Measurements from ENCODE around the gene COX14.
A peak's percentile ranks its signal among the peaks of the same experiment; 100 is the strongest.

The COX14 gene

DNA sequence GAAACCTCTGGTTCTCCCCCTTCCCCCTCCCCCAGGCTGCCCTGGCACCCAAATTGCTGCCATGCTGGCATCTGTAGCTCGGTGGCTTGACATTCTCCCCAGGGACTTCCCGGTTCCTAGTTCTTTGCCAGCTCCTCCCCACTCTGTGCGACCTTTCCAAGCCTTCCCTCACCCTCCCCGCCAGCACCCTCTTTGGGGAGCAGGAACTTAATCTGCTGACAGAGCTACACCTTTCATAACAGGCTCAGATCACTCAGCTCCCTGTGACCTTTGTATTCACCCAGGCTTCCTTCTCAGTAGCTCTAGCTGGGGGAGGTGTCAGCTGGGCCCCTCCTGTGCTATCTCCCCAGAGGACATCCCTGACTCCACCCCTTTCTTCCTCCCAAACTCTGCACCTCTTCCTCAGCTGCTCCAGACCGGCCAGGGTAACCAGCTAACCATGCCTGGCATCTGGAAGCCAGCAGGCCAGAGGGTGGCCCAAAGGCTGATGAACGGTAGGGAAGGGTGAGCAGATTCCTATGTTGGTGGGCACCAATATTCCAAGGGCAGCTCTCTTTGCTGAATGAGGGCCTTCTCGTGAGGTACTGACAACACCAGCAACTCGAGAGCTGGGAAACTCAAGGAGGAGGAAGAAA is 1.8 kb upstream of the COX14 start:
- peak overlapping the region; percentile 25; the same call in 1 of the 2 replicates for H3K4me3 ChIP-seq (ENCODE audit: low read length)

DNA sequence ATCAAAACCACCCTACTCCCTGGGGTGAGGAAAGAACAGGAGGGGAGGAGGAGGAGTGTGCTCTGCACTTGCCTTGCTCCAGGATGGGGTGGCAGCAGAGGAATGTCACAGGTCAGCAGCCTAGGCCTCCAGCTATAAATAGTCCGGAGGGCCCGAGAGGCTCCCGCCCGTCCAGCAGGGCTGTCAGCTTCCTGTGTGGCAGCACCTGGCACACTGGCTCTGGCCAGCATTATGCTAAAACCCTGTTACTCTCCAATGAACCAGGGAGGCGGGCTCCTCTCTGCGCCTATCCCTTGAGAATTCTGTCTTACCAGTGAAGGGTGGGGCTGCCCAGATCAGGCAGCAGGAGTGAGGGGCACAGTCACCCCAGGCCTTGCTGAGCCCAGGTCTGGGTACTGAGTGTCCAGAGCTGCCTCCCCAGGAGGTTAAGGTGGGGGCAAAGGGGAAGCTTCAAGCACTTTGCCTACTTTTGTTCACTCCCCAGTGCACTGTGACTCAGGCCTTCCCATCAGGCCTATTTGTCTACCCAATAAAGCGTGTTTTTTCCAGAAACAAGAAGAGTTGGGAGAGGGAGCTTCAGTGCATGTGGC is 1.2 kb upstream of the COX14 start:
- no peak for TF ChIP-seq ZNF274 (IDR thresholded peaks at IDR 0.05; ENCODE audit: low read depth, low read length)
- H3K4me3 ChIP-seq (ENCODE audit: low read length) = peak overlapping the region; percentile 25; the same call in 1 of the 2 replicates

More for the DNA sequence above, 1.8 kb upstream of the COX14 start:
- no peak for TF ChIP-seq ZNF274 (IDR thresholded peaks at IDR 0.05; ENCODE audit: low read depth, low read length)

DNA sequence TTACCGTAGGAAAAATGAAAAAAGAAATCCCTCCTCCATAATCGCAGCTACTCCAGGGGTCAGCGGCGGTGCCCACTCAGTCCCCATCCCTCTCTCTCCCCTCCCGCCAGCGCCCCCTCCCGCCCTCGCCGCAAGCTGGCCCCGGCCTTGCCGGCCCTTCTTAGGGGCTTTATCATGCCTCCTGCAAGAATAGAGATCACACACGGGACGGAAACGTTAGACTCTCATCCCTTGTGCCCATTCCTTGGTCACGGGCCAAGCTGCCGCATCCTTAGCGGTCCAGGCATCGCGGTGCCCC is 692 bp upstream of the COX14 start:
- peak overlapping the region; percentile 25; the same call in 1 of the 2 replicates for H3K4me3 ChIP-seq (ENCODE audit: low read length)
- no peak for TF ChIP-seq ZNF274 (IDR thresholded peaks at IDR 0.05; ENCODE audit: low read depth, low read length)

DNA sequence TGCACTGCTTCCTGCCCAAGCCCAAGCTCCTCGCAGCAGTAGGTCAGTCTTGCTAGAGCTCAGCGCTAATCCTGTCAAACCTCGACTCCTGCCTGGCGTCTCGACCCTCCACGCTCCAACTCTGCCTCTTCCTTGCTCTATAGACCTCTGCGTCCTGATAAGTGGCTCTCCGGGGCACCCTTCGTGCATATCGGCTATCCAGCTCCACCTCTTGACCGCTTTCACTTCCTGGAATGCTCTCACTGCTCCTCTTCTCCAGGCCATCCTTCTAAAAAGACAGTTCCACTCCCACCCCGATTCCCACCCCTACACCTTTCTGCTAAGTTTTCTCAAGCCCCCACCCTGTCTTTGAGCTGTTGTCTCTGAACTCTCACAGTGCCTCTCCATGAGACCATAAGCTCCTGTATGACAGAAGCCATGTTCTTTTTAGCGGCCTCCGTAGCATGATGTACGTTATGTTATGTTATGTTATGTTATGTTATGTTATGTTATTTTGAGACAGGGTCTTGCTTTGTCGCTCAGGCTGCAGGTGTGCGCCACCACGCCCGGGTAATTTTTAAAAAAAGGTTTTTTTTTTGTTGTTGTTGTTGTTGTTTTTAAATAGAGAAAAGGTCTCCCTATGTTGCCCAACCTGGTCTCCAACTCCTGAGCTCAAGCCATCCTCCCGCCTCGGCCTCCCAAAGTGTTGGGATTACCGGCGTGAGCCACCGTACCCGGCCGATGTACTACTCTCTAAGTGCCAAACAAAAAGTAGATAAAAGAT is 601 bp downstream of the COX14 start:
- H3K4me3 ChIP-seq (ENCODE audit: low read length) = peak overlapping the region; percentile 96
- no peak for TF ChIP-seq ZNF274 (IDR thresholded peaks at IDR 0.05; ENCODE audit: low read depth, low read length)

DNA sequence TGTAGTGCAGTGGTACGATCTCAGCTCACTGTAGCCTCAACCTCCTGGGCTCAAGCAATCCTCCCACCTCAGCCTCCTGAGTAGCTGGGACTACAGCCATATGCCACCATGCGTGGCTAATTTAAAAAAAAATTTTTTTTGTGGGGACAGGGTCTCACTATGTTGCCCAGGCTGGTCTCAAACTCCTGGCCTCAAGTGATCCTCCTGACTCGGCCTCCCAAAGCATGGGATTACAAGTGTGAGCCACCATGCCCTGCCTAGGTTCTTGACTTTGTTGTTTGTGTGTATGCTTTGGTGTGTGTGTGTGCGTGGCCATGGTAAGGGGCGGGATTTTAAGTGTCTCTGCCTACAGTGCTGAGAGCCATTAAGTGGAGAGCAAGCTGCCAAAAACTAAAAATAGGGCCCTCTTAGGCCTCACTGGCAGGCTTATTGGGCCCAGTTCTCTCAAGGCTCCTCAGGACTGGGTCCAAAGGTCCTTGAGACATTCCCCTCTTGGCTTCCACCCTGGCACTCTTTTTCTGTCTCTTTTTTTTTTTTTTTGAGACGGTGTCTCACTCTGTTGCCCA is 5.1 kb downstream of the COX14 start:
- no peak overlapping the region for H3K4me3 ChIP-seq (ENCODE audit: low read length)
- TF ChIP-seq ZNF274 (IDR thresholded peaks at IDR 0.05; ENCODE audit: low read depth, low read length) = no peak

DNA sequence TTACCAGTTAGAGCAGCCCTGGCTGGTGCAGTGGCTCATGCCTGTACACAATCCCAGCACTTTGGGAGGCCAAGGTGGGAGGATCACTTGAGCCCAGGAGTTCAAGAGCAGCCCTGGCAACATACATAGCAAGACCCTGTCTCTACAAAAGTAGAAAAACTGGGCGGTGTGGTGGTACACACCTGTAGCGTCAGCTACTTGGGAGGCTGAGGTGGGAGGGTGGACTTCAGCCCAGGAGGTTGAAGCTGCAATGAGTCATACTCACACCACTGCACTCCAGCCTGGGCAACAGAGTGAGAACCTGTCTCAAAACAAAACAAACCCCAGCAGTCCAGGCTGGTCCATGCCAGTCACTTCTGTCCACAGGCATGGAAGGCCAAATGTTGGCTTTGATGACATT is 7.4 kb downstream of the COX14 start:
- no peak for TF ChIP-seq ZNF274 (IDR thresholded peaks at IDR 0.05; ENCODE audit: low read depth, low read length)
- no peak overlapping the region for H3K4me3 ChIP-seq (ENCODE audit: low read length)

DNA sequence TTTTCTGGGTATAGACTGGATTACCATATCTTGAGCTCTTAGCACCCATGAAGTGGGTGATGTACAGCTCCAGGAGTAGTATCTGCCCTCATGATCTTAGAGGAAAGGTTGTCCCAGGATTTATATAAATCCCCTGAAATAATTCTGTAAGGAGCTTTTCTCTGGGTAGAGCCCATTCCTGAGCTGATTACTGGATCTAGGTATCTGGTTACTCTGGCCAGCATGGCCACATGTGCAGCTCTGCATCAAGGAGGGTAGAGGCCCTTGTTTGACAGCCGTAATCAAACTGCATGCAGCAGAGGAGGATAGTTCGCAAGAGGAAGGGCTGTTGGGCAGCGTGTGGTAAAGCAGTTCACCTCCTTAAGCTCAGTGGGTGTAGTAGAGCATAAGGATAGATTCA is 8.5 kb downstream of the COX14 start:
- TF ChIP-seq ZNF274 (IDR thresholded peaks at IDR 0.05; ENCODE audit: low read depth, low read length) = no peak
- H3K4me3 ChIP-seq (ENCODE audit: low read length) = no peak overlapping the region

DNA sequence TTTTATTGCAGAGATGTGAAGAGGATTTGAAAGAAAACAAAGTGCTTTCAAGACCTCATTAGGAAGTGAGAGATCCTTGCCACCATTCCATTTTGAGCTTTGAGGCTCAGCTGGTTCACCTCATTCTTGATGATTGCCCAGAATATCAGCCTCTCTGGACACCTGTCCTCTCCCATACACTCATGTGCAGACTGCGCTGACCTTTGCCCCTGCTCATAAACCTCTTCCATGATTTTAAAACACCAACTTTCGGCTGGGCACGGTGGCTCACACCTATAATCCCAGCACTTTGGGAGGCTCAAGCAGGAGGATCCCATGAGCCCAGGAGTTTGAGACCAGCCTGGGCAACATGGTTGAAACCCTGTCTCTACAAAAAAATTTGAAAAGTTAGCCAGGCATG is 8.9 kb downstream of the COX14 start:
- no peak overlapping the region for H3K4me3 ChIP-seq (ENCODE audit: low read length)
- no peak for TF ChIP-seq ZNF274 (IDR thresholded peaks at IDR 0.05; ENCODE audit: low read depth, low read length)

DNA sequence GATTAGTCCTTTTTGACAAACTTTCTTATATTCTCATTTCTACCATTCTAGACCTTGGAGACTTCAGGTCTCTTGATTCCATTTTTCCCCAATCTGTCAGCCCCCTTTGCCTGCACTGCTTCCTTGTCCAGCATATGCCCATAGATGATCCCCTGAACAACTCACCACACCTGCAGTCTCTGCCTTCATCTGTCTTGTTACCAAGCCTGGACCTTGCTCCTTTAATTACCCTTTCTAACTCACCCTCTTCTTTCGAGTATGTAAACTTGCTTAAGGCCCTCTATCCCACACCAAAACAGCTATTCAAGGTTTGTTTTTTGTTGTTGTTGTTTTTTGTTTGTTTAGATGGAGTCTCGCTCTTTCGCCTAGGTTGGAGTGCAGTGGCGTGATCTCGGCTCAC is 9.6 kb downstream of the COX14 start:
- no peak overlapping the region for H3K4me3 ChIP-seq (ENCODE audit: low read length)
- TF ChIP-seq ZNF274 (IDR thresholded peaks at IDR 0.05; ENCODE audit: low read depth, low read length) = no peak

DNA sequence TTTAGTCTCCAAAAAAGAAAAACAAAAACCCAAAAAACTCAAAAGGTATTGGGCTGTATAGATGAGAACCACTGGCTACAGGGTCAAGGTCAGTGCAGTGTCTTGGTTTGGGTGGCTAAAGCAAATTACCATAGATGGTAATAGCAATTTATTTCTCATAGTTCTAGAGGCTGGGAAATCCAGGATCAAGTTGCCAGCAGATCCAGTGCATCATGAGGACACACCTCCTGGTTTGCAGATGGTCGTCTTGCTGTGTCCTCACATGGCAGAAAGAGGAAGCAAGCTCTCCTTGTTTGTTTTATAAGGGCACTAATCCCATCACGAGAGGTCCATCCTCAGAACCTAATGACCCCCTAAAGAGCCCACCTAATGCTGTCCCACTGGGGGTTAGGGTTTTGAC is 11.2 kb downstream of the COX14 start:
- no peak for TF ChIP-seq ZNF274 (IDR thresholded peaks at IDR 0.05; ENCODE audit: low read depth, low read length)
- H3K4me3 ChIP-seq (ENCODE audit: low read length) = no peak overlapping the region

DNA sequence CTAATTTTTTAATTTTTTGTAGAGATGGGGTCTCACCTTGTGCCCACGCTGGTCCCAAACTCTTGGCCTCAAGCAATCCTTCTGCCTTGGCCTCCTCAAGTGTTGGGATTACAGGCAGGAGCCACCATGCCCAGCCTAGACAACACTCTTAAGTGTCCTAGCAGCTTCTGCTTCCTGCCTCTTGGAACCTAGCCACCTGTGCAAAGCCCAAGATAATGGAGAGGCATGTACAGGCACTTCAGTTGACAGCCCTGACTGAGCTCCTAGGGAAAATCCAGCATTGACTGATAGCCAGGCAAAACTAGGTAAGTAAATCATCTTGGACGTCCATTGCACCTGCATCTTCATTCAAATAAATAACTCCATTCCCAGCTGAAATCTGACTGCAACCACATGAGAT is 15.5 kb downstream of the COX14 start:
- TF ChIP-seq ZNF274 (IDR thresholded peaks at IDR 0.05; ENCODE audit: low read depth, low read length) = no peak
- no peak overlapping the region for H3K4me3 ChIP-seq (ENCODE audit: low read length)

DNA sequence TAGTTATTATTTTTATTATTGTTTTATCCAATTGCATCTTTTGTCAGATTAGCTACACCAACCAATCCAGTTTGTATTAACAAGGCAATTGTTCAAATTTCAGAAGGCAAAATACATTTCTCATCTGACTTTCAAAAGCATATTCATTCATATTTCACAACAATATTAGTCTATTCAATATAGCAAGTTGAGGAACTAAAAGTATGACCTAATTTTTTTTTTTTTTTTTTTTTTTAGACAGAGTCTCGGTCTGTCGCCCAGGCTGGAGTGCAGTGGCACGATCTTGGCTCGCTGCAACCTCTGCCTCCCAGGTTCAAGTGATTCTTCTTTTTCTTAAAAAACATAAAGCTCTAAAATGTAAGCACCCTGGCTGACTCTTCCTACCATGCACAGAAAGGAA is 17.3 kb downstream of the COX14 start:
- TF ChIP-seq ZNF274 (IDR thresholded peaks at IDR 0.05; ENCODE audit: low read depth, low read length) = no peak

DNA sequence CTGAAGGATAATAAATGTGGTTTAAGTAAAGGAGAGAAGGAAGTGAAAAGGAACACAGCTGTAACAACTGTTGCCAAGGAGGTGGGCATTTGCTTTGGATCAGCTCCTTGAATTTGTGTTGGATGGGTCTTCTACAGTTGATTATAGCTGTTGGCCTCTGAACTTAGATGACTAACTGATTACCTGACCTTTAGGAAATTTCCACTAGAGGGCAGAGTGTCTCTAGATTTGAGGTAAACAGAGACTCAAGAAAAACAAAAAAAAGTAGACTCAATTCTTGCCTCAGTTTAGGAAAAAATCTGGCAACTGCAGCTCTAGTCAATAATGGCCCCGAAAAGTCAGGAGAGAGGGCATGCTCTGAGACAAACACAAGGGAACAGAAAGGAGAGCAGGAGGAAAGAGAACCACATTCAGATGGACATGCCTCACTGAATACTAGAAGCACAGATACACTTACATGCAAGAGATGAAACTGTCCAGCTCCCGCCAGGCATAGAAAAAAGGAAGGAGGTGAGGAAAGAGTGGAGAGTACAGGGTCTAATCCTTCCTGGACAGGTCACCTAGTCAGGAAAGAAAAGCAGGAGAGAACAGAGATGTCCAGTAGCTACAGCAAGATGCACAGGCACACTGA is 20.6 kb downstream of the COX14 start:
- H3K4me3 ChIP-seq (ENCODE audit: low read length) = no peak overlapping the region
- TF ChIP-seq ZNF274 (IDR thresholded peaks at IDR 0.05; ENCODE audit: low read depth, low read length) = no peak

More for the DNA sequence above, 17.3 kb downstream of the COX14 start:
- H3K4me3 ChIP-seq (ENCODE audit: low read length) = no peak overlapping the region

DNA sequence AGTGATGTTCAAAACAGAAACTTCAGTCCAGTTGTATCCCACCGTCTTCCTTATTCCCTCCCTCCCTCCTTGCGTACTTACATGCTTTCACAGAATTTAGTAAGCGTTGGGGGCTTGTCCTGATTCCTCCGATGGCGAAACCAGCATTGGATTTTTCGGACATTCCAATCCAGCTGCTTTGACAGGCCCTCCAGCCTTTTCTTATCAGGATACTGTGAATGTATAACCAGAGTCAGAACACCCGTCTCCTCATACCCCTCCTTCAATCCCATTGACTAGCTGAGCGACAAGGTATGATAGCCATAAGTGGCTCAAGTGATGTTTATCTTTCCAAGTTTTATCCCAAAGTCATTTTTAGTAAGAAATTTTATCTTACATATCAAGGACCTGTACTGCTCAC is 31.0 kb downstream of the COX14 start:
- no peak overlapping the region for H3K4me3 ChIP-seq (ENCODE audit: low read length)
- no peak for TF ChIP-seq ZNF274 (IDR thresholded peaks at IDR 0.05; ENCODE audit: low read depth, low read length)

Data from GM08714 (cell line).